Erythroblast (primary cell): ENCODE measurements around the gene TYMP.

ENCODE experiments used
- DNase-seq, 2 experiments: peaks; one replicate each; lab custom pipeline; 2025; lab: John Stamatoyannopoulos, UW
- GATA1 ChIP-seq: IDR thresholded peaks from 2 replicates; pipeline ENCODE4 v1.6.1; 2011; ENCODE audit warnings: low read depth, mild to moderate bottlenecking, control low read depth, low read length, moderate library complexity
- POLR2A ChIP-seq: IDR thresholded peaks from 2 replicates; pipeline ENCODE4 v1.6.1; 2011; ENCODE audit warnings: mild to moderate bottlenecking, low read length

Gene TYMP

GRCh38 chr22:50551160-50551752 lies 21.4 kb upstream of the TYMP start:
- DNase-seq, result no peak
- TF ChIP-seq GATA1 (no peak), POLR2A (no peak)

DNA sequence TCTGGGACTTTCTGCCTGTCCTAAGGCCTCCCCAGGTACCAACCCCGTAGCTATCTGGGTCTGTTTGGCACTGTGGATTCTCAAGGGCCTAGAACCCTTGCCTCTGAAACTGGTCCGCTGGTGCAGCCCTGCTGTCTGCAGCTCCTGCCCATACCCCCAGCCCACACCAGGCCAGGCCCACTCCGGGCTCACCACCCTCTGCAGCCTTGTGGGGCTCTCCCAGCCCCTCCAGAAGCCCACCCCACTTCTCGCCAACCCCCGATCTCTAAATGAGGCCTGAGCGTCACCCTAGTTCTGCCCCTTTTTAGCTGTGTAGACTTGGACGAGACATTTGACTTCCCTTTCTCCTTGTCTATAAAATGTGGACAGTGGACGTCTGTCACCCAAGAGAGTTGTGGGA lies 20.6 kb upstream of the TYMP start:
- TF ChIP-seq POLR2A (no peak), GATA1 (no peak)
- no peak for DNase-seq

DNA sequence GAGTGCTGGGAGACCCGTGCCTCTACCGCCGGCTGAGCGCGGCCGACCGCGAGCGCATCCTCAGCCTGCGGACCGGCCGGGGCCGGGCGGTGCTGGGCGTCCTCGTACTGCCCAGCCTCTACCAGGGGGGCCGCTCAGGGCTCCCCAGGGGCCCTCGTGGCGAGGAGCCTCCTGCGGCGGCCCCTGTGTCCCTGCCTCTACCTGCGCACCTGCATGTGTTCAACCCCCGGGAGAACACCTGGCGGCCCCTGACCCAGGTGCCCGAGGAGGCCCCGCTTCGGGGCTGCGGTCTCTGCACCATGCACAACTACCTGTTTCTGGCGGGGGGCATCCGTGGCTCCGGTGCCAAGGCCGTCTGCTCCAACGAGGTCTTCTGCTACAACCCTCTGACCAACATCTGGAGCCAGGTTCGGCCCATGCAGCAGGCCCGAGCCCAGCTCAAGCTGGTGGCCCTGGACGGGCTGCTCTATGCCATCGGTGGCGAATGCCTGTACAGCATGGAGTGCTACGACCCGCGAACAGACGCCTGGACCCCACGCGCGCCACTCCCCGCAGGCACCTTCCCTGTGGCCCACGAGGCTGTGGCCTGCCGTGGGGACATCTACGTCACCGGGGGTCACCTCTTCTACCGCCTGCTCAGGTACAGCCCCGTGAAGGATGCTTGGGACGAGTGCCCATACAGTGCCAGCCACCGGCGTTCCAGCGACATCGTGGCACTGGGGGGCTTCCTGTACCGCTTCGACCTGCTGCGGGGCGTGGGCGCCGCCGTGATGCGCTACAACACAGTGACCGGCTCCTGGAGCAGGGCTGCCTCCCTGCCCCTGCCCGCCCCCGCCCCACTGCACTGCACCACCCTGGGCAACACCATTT lies 19.3 kb upstream of the TYMP start:
- DNase-seq, result no peak

DNA sequence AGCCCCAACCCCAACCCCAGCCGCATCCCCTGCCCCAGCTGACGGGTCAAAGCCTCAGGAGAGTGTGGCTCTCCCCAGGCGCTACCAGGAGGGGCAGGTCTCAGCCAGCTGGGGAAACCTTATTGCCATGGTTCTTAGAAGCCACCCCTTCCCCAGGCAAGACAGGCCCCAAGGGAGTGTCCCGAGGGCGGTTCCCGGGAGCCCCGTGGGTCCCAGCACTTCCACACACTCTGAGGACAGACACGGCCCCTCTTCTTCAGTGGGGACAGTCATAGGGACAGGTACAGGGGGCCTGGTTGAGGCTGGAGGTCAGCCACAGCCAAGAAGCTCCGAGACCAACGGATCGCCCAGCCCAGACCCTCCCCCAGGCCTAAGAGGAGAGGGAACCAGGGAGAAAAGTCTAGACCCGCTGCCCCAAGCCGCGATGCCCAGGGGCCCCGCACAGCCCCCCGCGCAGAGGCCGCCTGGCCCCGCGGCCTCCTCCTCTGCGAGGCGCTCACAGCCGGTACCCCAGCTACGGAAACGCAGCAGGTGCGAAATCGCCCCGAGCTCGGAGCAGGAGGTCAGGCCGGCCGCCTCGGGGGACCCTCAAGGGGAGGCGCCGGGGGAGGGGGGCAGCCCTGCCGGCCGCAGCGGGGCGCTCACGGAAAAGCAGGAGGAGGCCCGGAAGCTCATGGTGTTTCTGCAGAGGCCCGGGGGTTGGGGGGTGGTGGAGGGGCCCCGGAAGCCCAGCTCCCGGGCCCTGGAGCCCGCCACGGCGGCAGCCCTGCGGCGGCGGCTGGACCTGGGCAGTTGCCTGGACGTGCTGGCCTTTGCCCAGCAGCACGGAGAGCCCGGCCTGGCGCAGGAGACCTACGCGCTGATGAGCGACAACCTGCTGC lies 18.5 kb upstream of the TYMP start:
- no peak for TF ChIP-seq POLR2A
- no peak for TF ChIP-seq GATA1
- DNase-seq, result no peak

More for the DNA sequence above, 19.3 kb upstream of the TYMP start:
- no peak for TF ChIP-seq GATA1
- no peak for TF ChIP-seq POLR2A

GRCh38 chr22:50547263-50547985 lies 17.6 kb upstream of the TYMP start:
- DNase-seq, result no peak
- no peak for TF ChIP-seq POLR2A
- no peak for TF ChIP-seq GATA1

GRCh38 chr22:50546326-50547262 lies 16.8 kb upstream of the TYMP start:
- no peak for DNase-seq
- no peak for TF ChIP-seq POLR2A

GRCh38 chr22:50545522-50546325 lies 15.9 kb upstream of the TYMP start, which contains the start of gene KLHDC7B:
Gene KLHDC7B, plus strand, starts transcription at chr22:50545899. Its CDS starts 345 bp downstream, at chr22:50546244.
- peak in 1 of 2 experiments; percentile 72 for DNase-seq
- TF ChIP-seq POLR2A (no peak), GATA1 (no peak)

GRCh38 chr22:50544746-50545253 lies 15.0 kb upstream of the TYMP start:
- DNase-seq, result peak in 1 of 2 experiments; percentile 40
- TF ChIP-seq POLR2A, result no peak
- TF ChIP-seq GATA1, result no peak

- no peak for TF ChIP-seq POLR2A
- TF ChIP-seq GATA1, result no peak
- DNase-seq, result peak; percentile 69 to 81
Observed at GRCh38 chr22:50544078-50544745, 14.4 kb upstream of the TYMP start.

DNA sequence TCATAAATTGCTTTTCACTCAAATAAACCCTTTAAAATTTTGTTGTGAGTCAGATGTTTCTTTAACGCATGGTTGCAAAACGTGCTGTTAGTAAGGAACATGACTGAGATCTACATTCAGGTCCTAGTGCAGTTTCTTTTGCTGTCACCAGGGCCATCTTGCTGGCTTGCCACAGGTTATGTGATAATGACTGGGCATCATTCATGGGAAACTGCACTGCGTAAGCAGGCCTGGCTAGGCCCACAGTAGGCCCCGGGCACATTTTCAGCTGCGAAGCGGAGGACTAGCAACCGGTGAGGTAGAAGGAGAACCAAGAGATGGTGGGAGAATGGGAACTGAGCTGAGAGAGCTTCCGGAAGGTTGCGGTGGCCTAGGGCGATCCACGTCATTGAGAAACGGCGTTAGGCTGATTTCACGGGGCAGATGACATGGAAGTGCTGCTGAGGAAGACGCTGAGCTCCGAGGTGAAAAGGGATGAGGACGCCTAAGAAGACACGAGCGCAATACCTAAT lies 12.7 kb upstream of the TYMP start:
- no peak for DNase-seq
- TF ChIP-seq GATA1, result no peak
- TF ChIP-seq POLR2A, result no peak

- DNase-seq, result peak in 1 of 2 experiments; percentile 68
Observed at GRCh38 chr22:50541667-50542026, 11.8 kb upstream of the TYMP start.
